DOHH2 (cell line): Measurements from ENCODE around the gene RS1.

ENCODE experiments used
- H3F3A ChIP-seq: fragments of 200-600 bp; sonication (generic), shearing (Covaris generic); 2 replicates; pipeline ENCODE4 v1.6.0; 2016; ENCODE audit warnings: antibody characterized with exemption, mild to moderate bottlenecking; ENCODE audit not compliant: control insufficient read depth, insufficient read depth
- H3K27ac ChIP-seq: fragments of 200-600 bp; sonication (generic); 2 replicates; pipeline ENCODE4 v1.5.1; 2014; ENCODE audit warnings: low read depth, mild to moderate bottlenecking, low read length, moderate library complexity
- H3K27me3 ChIP-seq: fragments of 200-600 bp; sonication (generic); 2 replicates; pipeline ENCODE4 v1.6.1; 2014; ENCODE audit warnings: mild to moderate bottlenecking, low read length, mixed read lengths; ENCODE audit not compliant: control insufficient read depth
- H3K36me3 ChIP-seq: fragments of 200-600 bp; sonication (generic); 2 replicates; pipeline ENCODE4 v1.6.1; 2014; ENCODE audit warnings: mild to moderate bottlenecking, low read length, moderate library complexity, mixed read lengths; ENCODE audit not compliant: control insufficient read depth
- H3K4me1 ChIP-seq: fragments of 200-600 bp; sonication (generic); 2 replicates; pipeline ENCODE4 v1.6.1; 2014; ENCODE audit warnings: mild to moderate bottlenecking, low read length, mixed read lengths; ENCODE audit not compliant: control insufficient read depth
- H3K4me2 ChIP-seq: fragments of 200-600 bp; sonication (generic); 2 replicates; pipeline ENCODE4 v1.6.0; 2014; ENCODE audit warnings: mild to moderate bottlenecking, low read length, moderate library complexity
- H3K4me3 ChIP-seq: fragments of 200-600 bp; sonication (generic); 2 replicates; pipeline ENCODE4 v1.5.1; 2014; ENCODE audit warnings: mild to moderate bottlenecking, low read length, mixed read lengths
- H3K79me2 ChIP-seq: fragments of 200-600 bp; sonication (generic); 2 replicates; pipeline ENCODE4 v1.6.1; 2014; ENCODE audit warnings: mild to moderate bottlenecking, low read length, mixed read lengths; ENCODE audit not compliant: control insufficient read depth
- H3K9me2 ChIP-seq: fragments of 200-600 bp; sonication (generic); replicated peaks from 2 replicates; pipeline ENCODE4 v1.6.1; 2014; ENCODE audit warnings: mild to moderate bottlenecking, low read length, mixed read lengths; ENCODE audit not compliant: control insufficient read depth
- H3K9me3 ChIP-seq: fragments of 200-600 bp; sonication (generic); 2 replicates; pipeline ENCODE4 v1.6.1; 2014; ENCODE audit warnings: antibody characterized with exemption, low read length, mixed read lengths; ENCODE audit not compliant: control insufficient read depth, insufficient read depth
- H4K20me1 ChIP-seq: fragments of 200-600 bp; sonication (generic); 2 replicates; pipeline ENCODE4 v1.6.0; 2014; ENCODE audit warnings: low read depth, mild to moderate bottlenecking, antibody characterized with exemption, low read length, moderate library complexity; ENCODE audit not compliant: control insufficient read depth, insufficient read depth
- CTCF ChIP-seq: fragments of 200-600 bp; sonication (generic); IDR thresholded peaks from one replicate; pipeline ENCODE4 v1.5.1; 2014; ENCODE audit warnings: antibody characterized with exemption, mild to moderate bottlenecking, low read depth, low read length; ENCODE audit not compliant: poor library complexity, severe bottlenecking
- EZH2phosphoT487 ChIP-seq: fragments of 200-600 bp; sonication (generic); IDR thresholded peaks from 2 replicates; pipeline ENCODE4 v1.6.1; 2017; ENCODE audit warnings: borderline replicate concordance, mild to moderate bottlenecking, antibody characterized with exemption, low read length, moderate library complexity, mixed read lengths

Gene RS1

GRCh38 chrX:18709833-18710232 lies 37.9 kb upstream of the RS1 start:
- H3K4me1 ChIP-seq, result no peaks in the 10 kb centered on the region
- H3K36me3 ChIP-seq, result no peaks in the 10 kb centered on the region
- H3K79me2 ChIP-seq, result no peaks in the 10 kb centered on the region
- no peaks in the 10 kb centered on the region for H3K27me3 ChIP-seq
- H3K4me2 ChIP-seq, result no peak overlapping the region
- H3K27ac ChIP-seq, result no peak overlapping the region
- no peak overlapping the region for H3K4me3 ChIP-seq
- H3F3A ChIP-seq, result no peaks in the 10 kb centered on the region
- H4K20me1 ChIP-seq, result no peaks in the 10 kb centered on the region
- no peaks in the 10 kb centered on the region for H3K9me3 ChIP-seq
- H3K9me2 ChIP-seq, result no peaks in the 10 kb centered on the region
- no peak for TF ChIP-seq CTCF
- TF ChIP-seq EZH2phosphoT487, result no peak

GRCh38 chrX:18707426-18708049 lies 35.6 kb upstream of the RS1 start, which contains the start of gene PPEF1:
PPEF1 (plus strand) TSS chrX:18707645; CDS start chrX:18707781, 136 bp downstream.
- Histone ChIP-seq H3K79me2 (no peaks in the 10 kb centered on the region), H3K4me2 (no peak within 1 kb of the TSS), H3K4me1 (no peaks in the 10 kb centered on the region), H3K9me3 (no peaks in the 10 kb centered on the region), H3K4me3 (no peak within 1 kb of the TSS), H3K9me2 (no peaks in the 10 kb centered on the region), H3K27me3 (no peaks in the 10 kb centered on the region), H3K27ac (no peak within 1 kb of the TSS), H3F3A (no peaks in the 10 kb centered on the region), H3K36me3 (no peaks in the 10 kb centered on the region), H4K20me1 (no peaks in the 10 kb centered on the region)
- no peak for TF ChIP-seq EZH2phosphoT487
- TF ChIP-seq CTCF, result no peak

- Histone ChIP-seq H3K36me3 (no peaks in the 10 kb centered on the region), H3K27me3 (no peaks in the 10 kb centered on the region)
- TF ChIP-seq CTCF (no peak), EZH2phosphoT487 (no peak)
These were observed 30.7 kb upstream of the RS1 start for GRCh38 chrX:18702362-18703195.

More at GRCh38 chrX:18702362-18703195, 30.7 kb upstream of the RS1 start:
- Histone ChIP-seq H4K20me1 (no peaks in the 10 kb centered on the region), H3K79me2 (no peaks in the 10 kb centered on the region), H3K4me2 (no peak overlapping the region), H3K4me3 (no peak overlapping the region), H3K4me1 (no peaks in the 10 kb centered on the region), H3K27ac (no peak overlapping the region), H3K9me3 (no peaks in the 10 kb centered on the region), H3K9me2 (no peaks in the 10 kb centered on the region), H3F3A (no peaks in the 10 kb centered on the region)
